Measurements from ENCODE around the gene ACOT9. TPM values are rescaled to one million over a fixed set of nuclear protein-coding genes. Genes with fewer than 3 reads are reported as not detected.

The ACOT9 gene
- polyA plus RNA-seq, 4 donors, result 28.5 to 45.9 (median 32.6) TPM

Other genes with a start within 250 kb of the ACOT9 start
- 100 to 1,000 TPM in 2 of 4 donors, 10 to 100 TPM in 2; 83.5 to 115 (median 103) TPM for gene PRDX4, start 75.8 kb downstream of the ACOT9 start, polyA plus RNA-seq (ENCODE audit: insufficient read length in 4 of 4)
- 100 to 1,000 TPM; 240 to 326 (median 266) TPM for gene SAT1, start 39.9 kb upstream of the ACOT9 start, polyA plus RNA-seq (ENCODE audit: insufficient read length in 4 of 4)
- 10 to 100 TPM; 33.8 to 43.5 (median 39.1) TPM for gene APOO, start 164.7 kb upstream of the ACOT9 start, polyA plus RNA-seq (ENCODE audit: insufficient read length in 4 of 4)
- under 1 TPM in 2 of 4 donors, not detected in 2; 0.17 to 0.32 TPM for gene CXorf58, start 164.7 kb upstream of the ACOT9 start, polyA plus RNA-seq (ENCODE audit: insufficient read length in 4 of 4)